KMS-11 (cell line): Measurements from ENCODE around the gene LRRC25.
A peak's percentile ranks its signal among the peaks of the same experiment; 100 is the strongest.

ENCODE experiments used
- H2AFZ ChIP-seq: fragments of 200-600 bp; sonication (generic); 2 replicates; pipeline ENCODE4 v1.6.1; 2016; ENCODE audit warnings: antibody characterized with exemption, mixed run types, low read depth
- H3K27ac ChIP-seq: fragments of 200-600 bp; sonication (generic); 2 replicates; pipeline ENCODE4 v1.6.1; 2016; ENCODE audit warnings: mild to moderate bottlenecking, mixed run types
- H3K27me3 ChIP-seq: fragments of 200-600 bp; sonication (generic); 2 replicates; pipeline ENCODE4 v1.6.1; 2017; ENCODE audit warnings: mild to moderate bottlenecking, low read depth, mixed run types, moderate library complexity; ENCODE audit not compliant: insufficient read depth
- H3K36me3 ChIP-seq: fragments of 200-600 bp; sonication (generic); 2 replicates; pipeline ENCODE4 v1.6.1; 2017; ENCODE audit warnings: mild to moderate bottlenecking, mixed run types; ENCODE audit not compliant: insufficient read depth
- H3K4me1 ChIP-seq: fragments of 200-600 bp; sonication (generic); 2 replicates; pipeline ENCODE4 v1.6.1; 2016; ENCODE audit warnings: mild to moderate bottlenecking, low read depth, mixed run types; ENCODE audit not compliant: poor library complexity, severe bottlenecking
- H3K4me2 ChIP-seq: fragments of 200-600 bp; sonication (generic); 2 replicates; pipeline ENCODE4 v1.7.0; 2016; ENCODE audit warnings: mild to moderate bottlenecking, mixed run types
- H3K4me3 ChIP-seq: fragments of 200-600 bp; sonication (generic); IDR thresholded peaks from 2 replicates; pipeline ENCODE4 v1.6.1; 2017; ENCODE audit warnings: low read depth, low read length, mixed read lengths; ENCODE audit not compliant: insufficient read depth
- H3K79me2 ChIP-seq: fragments of 200-600 bp; sonication (generic); 2 replicates; pipeline ENCODE4 v1.6.1; 2016; ENCODE audit warnings: low read depth, mixed run types; ENCODE audit not compliant: insufficient read depth
- H3K9ac ChIP-seq: fragments of 200-600 bp; sonication (generic); 2 replicates; pipeline ENCODE4 v1.6.1; 2016; ENCODE audit warnings: mild to moderate bottlenecking, mixed run types
- H4K20me1 ChIP-seq: fragments of 200-600 bp; sonication (generic); 2 replicates; pipeline ENCODE4 v1.6.1; 2016; ENCODE audit warnings: mild to moderate bottlenecking, mixed run types; ENCODE audit not compliant: insufficient read depth
- CTCF ChIP-seq: fragments of 200-600 bp; sonication (generic); conservative IDR thresholded peaks from 2 replicates; pipeline ENCODE4 v1.6.1; 2017; ENCODE audit warnings: low read depth, mild to moderate bottlenecking, antibody characterized with exemption, low read length, moderate library complexity, mixed read lengths

LRRC25 gene

GRCh38 chr19:18441804-18442788, 44.7 kb upstream of the LRRC25 start:
- Histone ChIP-seq H3K79me2 (no peaks in the 10 kb centered on the region), H3K27me3 (no peaks in the 10 kb centered on the region), H3K4me2 (no peak overlapping the region), H2AFZ (no peak overlapping the region), H3K4me1 (no peaks in the 10 kb centered on the region), H3K36me3 (no peaks in the 10 kb centered on the region), H3K9ac (no peak overlapping the region), H3K27ac (no peak overlapping the region), H3K4me3 (no peak overlapping the region), H4K20me1 (no peaks in the 10 kb centered on the region)
- no peak for TF ChIP-seq CTCF

GRCh38 chr19:18440936-18441803, 43.7 kb upstream of the LRRC25 start:
- TF ChIP-seq CTCF = no peak
- Histone ChIP-seq H3K4me2 (no peak overlapping the region), H3K9ac (no peak overlapping the region), H3K4me1 (no peaks in the 10 kb centered on the region), H3K27ac (no peak overlapping the region), H3K36me3 (no peaks in the 10 kb centered on the region), H2AFZ (no peak overlapping the region), H3K27me3 (no peaks in the 10 kb centered on the region), H3K4me3 (no peak overlapping the region), H4K20me1 (no peaks in the 10 kb centered on the region), H3K79me2 (no peaks in the 10 kb centered on the region)

- H3K4me3 ChIP-seq = no peak overlapping the region
- no peaks in the 10 kb centered on the region for H4K20me1 ChIP-seq
- no peaks in the 10 kb centered on the region for H3K27me3 ChIP-seq
- H3K4me2 ChIP-seq = no peak overlapping the region
- H3K9ac ChIP-seq = no peak overlapping the region
- H2AFZ ChIP-seq = no peak overlapping the region
- H3K27ac ChIP-seq = no peak overlapping the region
- no peaks in the 10 kb centered on the region for H3K36me3 ChIP-seq
- no peaks in the 10 kb centered on the region for H3K79me2 ChIP-seq
- H3K4me1 ChIP-seq = no peaks in the 10 kb centered on the region
- peak; percentile 38; the same call in 1 of the 2 replicates for TF ChIP-seq CTCF
Measured at GRCh38 chr19:18440415-18440877, 43.0 kb upstream of the LRRC25 start.

- Histone ChIP-seq H3K79me2 (no peaks in the 10 kb centered on the region), H3K27ac (no peak overlapping the region), H4K20me1 (no peaks in the 10 kb centered on the region), H3K36me3 (no peaks in the 10 kb centered on the region), H3K4me3 (no peak overlapping the region), H3K27me3 (no peaks in the 10 kb centered on the region), H3K4me1 (no peaks in the 10 kb centered on the region), H3K9ac (no peak overlapping the region), H2AFZ (no peak overlapping the region), H3K4me2 (no peak overlapping the region)
- TF ChIP-seq CTCF = no peak
Measured at GRCh38 chr19:18439910-18440237, 42.5 kb upstream of the LRRC25 start.
